ENCODE measurements around the gene EBLN2. TPM values are rescaled to one million over a fixed set of nuclear protein-coding genes. Genes with fewer than 3 reads are reported as not detected.
"Not testable (repeated sequence)": the region's sequence is repeated elsewhere in the genome, so short reads cannot be mapped to it uniquely, and the experiment has no call there.

The EBLN2 gene
- total RNA-seq, 1 donor from 2014 or later: 16.9 TPM

DNA sequence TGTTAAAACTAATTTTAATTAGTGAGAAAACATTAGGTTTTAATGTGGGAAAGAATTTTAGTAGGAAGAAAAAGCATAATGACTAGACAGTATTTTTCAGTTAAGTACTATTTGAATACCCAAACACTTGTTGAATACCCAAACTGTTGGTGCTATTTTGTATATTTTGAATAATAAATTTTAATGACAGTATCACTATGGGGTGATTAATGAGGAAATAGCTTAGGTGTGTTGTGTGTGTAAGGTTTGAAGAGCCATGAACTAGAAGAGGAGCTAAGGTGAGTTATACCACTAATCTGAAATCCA is 4.7 kb upstream of the EBLN2 start:
- TF ChIP-seq, protein P1, sequence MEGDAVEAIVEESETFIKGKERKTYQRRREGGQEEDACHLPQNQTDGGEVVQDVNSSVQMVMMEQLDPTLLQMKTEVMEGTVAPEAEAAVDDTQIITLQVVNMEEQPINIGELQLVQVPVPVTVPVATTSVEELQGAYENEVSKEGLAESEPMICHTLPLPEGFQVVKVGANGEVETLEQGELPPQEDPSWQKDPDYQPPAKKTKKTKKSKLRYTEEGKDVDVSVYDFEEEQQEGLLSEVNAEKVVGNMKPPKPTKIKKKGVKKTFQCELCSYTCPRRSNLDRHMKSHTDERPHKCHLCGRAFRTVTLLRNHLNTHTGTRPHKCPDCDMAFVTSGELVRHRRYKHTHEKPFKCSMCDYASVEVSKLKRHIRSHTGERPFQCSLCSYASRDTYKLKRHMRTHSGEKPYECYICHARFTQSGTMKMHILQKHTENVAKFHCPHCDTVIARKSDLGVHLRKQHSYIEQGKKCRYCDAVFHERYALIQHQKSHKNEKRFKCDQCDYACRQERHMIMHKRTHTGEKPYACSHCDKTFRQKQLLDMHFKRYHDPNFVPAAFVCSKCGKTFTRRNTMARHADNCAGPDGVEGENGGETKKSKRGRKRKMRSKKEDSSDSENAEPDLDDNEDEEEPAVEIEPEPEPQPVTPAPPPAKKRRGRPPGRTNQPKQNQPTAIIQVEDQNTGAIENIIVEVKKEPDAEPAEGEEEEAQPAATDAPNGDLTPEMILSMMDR (IDR thresholded peaks at IDR 0.05; ENCODE audit: unreplicated experiment): no peak
- Mint-ChIP-seq H3K4me3 (ENCODE audit: low read depth) (no peak overlapping the region), H3K4me1 (ENCODE audit: low read depth) (peaks cover 14% of the 10 kb centered on the region), H3K27ac (peak overlapping the region; percentile 45), H3K9me3 (ENCODE audit: low read depth) (no peaks in the 10 kb centered on the region), H3K27me3 (no peaks in the 10 kb centered on the region), H3K36me3 (ENCODE audit: insufficient read depth) (peaks cover 10% of the 10 kb centered on the region)
- DNase-seq (ENCODE audit: low spot score, unreplicated experiment): no peak

DNA sequence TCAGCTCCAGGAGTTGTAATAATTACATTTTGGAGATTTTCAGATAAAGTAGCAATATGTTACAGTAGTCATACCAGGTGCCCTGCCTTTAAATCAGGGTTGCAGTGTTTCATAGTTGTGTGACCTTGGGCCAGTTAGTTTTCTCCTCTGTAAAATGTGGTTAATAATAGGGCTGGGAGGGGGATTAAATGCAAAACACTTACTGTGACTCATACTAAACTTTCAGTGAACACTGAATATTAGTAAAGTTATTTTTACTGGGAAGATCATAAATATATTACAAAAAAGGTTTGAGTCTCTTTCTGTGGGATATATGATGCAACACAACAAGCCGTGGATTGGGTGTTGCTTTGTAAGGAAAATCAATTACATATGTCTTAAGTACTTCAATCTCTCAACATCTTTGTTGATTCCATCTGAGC is 1.1 kb upstream of the EBLN2 start:
- H3K9me3 Mint-ChIP-seq (ENCODE audit: low read depth): no peaks in the 10 kb centered on the region
- TF ChIP-seq, protein P1 (IDR thresholded peaks at IDR 0.05; ENCODE audit: unreplicated experiment): no peak
- H3K36me3 Mint-ChIP-seq (ENCODE audit: insufficient read depth): peaks cover 27% of the 10 kb centered on the region
- no peak overlapping the region for H3K4me3 Mint-ChIP-seq (ENCODE audit: low read depth)
- H3K4me1 Mint-ChIP-seq (ENCODE audit: low read depth): peaks cover 7% of the 10 kb centered on the region
- no peaks in the 10 kb centered on the region for H3K27me3 Mint-ChIP-seq
- no peak overlapping the region for H3K27ac Mint-ChIP-seq
- no peak for DNase-seq (ENCODE audit: low spot score, unreplicated experiment)

DNA sequence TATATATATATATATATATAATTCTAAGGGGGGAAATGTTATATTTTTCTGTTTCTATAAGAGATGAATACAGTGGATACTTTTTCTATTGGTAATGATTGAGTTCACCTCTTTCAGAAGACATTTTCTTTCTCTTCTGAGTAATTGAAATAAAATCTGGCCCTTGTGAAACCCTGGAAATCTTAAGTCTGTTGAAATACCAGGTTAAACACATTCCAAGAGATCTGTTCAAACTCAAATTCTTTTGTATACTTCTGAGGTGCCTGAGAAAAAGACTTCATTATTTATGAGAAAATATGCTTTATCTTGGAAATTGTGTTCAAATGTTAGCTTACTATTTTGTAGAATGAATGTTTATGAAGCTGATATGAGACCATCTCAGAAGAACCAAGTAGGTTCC is 4.8 kb downstream of the EBLN2 start:
- H3K9me3 Mint-ChIP-seq (ENCODE audit: low read depth); H3K4me3 Mint-ChIP-seq (ENCODE audit: low read depth); DNase-seq (ENCODE audit: low spot score, unreplicated experiment); H3K4me1 Mint-ChIP-seq (ENCODE audit: low read depth); H3K27ac Mint-ChIP-seq; H3K27me3 Mint-ChIP-seq: not testable (repeated sequence)
- H3K36me3 Mint-ChIP-seq (ENCODE audit: insufficient read depth): peaks cover 23% of the 10 kb centered on the region

DNA sequence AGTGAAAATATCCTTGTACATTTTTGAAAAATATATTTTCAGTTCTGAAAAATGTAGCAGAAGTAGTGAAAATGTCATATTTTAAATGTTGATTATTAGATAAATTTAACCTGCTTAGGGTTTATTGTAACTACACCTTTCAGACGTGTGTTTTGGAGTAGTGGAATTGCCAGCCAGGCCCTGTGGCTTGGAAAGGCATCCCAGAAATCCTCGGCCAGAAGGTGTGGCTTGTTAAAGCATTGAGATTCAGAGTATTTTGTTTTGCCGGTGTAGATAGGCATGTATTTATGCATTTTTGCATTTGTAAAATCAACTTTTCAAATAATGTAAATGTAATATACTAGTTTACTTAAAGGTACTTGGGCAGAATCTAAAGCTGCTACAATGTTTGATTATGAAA is 7.0 kb downstream of the EBLN2 start:
- Mint-ChIP-seq H3K27me3 (no peaks in the 10 kb centered on the region), H3K27ac (no peak overlapping the region), H3K4me3 (ENCODE audit: low read depth) (no peak overlapping the region), H3K4me1 (ENCODE audit: low read depth) (peaks cover 3% of the 10 kb centered on the region), H3K9me3 (ENCODE audit: low read depth) (no peaks in the 10 kb centered on the region), H3K36me3 (ENCODE audit: insufficient read depth) (peaks cover 16% of the 10 kb centered on the region)
- no peak for DNase-seq (ENCODE audit: low spot score, unreplicated experiment)
- TF ChIP-seq, protein P1 (IDR thresholded peaks at IDR 0.05; ENCODE audit: unreplicated experiment): no peak

DNA sequence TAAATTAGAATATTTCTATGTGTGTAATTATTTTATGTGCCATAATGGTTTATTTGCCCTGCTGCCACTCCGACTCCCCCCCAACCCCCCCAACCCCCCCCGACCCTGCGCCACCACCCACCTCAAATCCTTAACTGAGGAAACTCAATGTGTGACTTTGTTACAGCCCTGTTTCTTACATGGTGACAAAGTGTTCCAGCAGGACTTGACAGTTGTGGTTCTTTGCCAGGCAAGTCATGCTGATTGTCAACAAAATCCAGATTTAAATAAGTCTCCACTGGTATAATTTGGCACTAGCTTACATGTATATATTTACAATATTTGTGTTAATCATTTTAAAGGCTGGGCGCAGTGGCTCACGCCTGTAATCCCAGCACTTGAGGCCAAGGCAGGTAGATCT is 7.7 kb downstream of the EBLN2 start:
- peaks cover 3% of the 10 kb centered on the region for H3K4me1 Mint-ChIP-seq (ENCODE audit: low read depth)
- peaks cover 15% of the 10 kb centered on the region for H3K36me3 Mint-ChIP-seq (ENCODE audit: insufficient read depth)
- DNase-seq (ENCODE audit: low spot score, unreplicated experiment): no peak
- no peaks in the 10 kb centered on the region for H3K27me3 Mint-ChIP-seq
- TF ChIP-seq, protein P1 (IDR thresholded peaks at IDR 0.05; ENCODE audit: unreplicated experiment): no peak
- no peak overlapping the region for H3K4me3 Mint-ChIP-seq (ENCODE audit: low read depth)
- peak overlapping the region; percentile 41 for H3K27ac Mint-ChIP-seq
- H3K9me3 Mint-ChIP-seq (ENCODE audit: low read depth): no peaks in the 10 kb centered on the region

DNA sequence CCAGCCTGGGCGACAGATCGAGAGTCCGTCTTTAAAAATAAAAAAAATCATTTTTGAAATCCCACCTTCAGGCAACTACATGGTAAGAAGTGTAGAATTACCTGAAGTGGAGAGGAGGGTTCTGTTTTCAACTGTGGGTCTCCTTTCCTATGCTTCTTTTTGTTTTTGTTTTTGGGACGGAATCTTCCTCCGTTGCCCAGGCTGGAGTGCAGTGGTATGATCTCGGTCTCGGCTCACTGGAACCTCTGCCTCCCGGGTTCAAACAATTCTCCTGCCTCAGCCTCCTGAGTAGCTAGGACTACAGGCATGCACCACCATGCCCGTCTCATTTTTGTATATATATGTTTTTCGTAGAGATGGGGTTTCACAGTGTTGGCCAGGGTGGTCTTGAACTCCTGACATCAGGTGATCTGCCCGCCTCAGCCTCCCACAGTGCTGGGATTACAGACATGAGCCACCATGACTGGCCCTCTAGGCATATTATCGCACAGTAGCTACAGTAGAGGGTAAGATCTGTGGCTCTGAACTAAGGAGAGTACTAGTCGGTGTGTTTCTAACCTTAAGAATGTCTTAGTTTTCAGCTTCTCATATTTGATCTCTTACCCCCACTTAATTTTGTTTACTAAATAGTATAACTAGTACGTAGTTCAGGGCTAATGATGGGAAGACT is 8.5 kb downstream of the EBLN2 start:
- peaks cover 8% of the 10 kb centered on the region for H3K36me3 Mint-ChIP-seq (ENCODE audit: insufficient read depth)
- no peak overlapping the region for H3K27ac Mint-ChIP-seq
- DNase-seq (ENCODE audit: low spot score, unreplicated experiment): no peak
- H3K4me3 Mint-ChIP-seq (ENCODE audit: low read depth): no peak overlapping the region
- TF ChIP-seq, protein P1 (IDR thresholded peaks at IDR 0.05; ENCODE audit: unreplicated experiment): no peak
- no peaks in the 10 kb centered on the region for H3K27me3 Mint-ChIP-seq
- no peaks in the 10 kb centered on the region for H3K4me1 Mint-ChIP-seq (ENCODE audit: low read depth)
- no peaks in the 10 kb centered on the region for H3K9me3 Mint-ChIP-seq (ENCODE audit: low read depth)

Measured in progenitor cell of endocrine pancreas (in vitro differentiated cells).